ENCODE data around the gene MTHFD1L.

MTHFD1L gene

GRCh38 chr6:150979826-150980350, 114.4 kb downstream of the MTHFD1L start:
- no peak for TF ChIP-seq CTCF (IDR thresholded peaks at IDR 0.05; ENCODE audit: low read depth, low read length, missing control alignments)
- H3K4me3 ChIP-seq (replicated peaks; ENCODE audit: low read depth, low read length), result no peak overlapping the region
- DNase-seq (ENCODE audit: extremely low read depth, low read depth), result no peak

- H3K4me3 ChIP-seq (replicated peaks; ENCODE audit: low read depth, low read length), result no peak overlapping the region
- no peak for DNase-seq (ENCODE audit: extremely low read depth, low read depth)
- TF ChIP-seq CTCF (IDR thresholded peaks at IDR 0.05; ENCODE audit: low read depth, low read length, missing control alignments), result no peak
Measured at GRCh38 chr6:150981095-150981494, 115.6 kb downstream of the MTHFD1L start.

GRCh38 chr6:150981669-150982068, 116.2 kb downstream of the MTHFD1L start:
- no peak for TF ChIP-seq CTCF (IDR thresholded peaks at IDR 0.05; ENCODE audit: low read depth, low read length, missing control alignments)
- no peak overlapping the region for H3K4me3 ChIP-seq (replicated peaks; ENCODE audit: low read depth, low read length)
- DNase-seq (ENCODE audit: extremely low read depth, low read depth), result no peak

GRCh38 chr6:150987371-150987828, 121.9 kb downstream of the MTHFD1L start:
- no peak for TF ChIP-seq CTCF (IDR thresholded peaks at IDR 0.05; ENCODE audit: low read depth, low read length, missing control alignments)
- DNase-seq (ENCODE audit: extremely low read depth, low read depth), result no peak
- H3K4me3 ChIP-seq (replicated peaks; ENCODE audit: low read depth, low read length), result no peak overlapping the region

- no peak overlapping the region for H3K4me3 ChIP-seq (replicated peaks; ENCODE audit: low read depth, low read length)
- no peak for DNase-seq (ENCODE audit: extremely low read depth, low read depth)
- TF ChIP-seq CTCF (IDR thresholded peaks at IDR 0.05; ENCODE audit: low read depth, low read length, missing control alignments), result no peak
Measured at GRCh38 chr6:150987855-150988464, 122.5 kb downstream of the MTHFD1L start.

- no peak for DNase-seq (ENCODE audit: extremely low read depth, low read depth)
- TF ChIP-seq CTCF (IDR thresholded peaks at IDR 0.05; ENCODE audit: low read depth, low read length, missing control alignments), result no peak
- no peak overlapping the region for H3K4me3 ChIP-seq (replicated peaks; ENCODE audit: low read depth, low read length)
Measured at GRCh38 chr6:150991487-150991886, 126.0 kb downstream of the MTHFD1L start.

- DNase-seq (ENCODE audit: extremely low read depth, low read depth), result no peak
- TF ChIP-seq CTCF (IDR thresholded peaks at IDR 0.05; ENCODE audit: low read depth, low read length, missing control alignments), result no peak
- no peak overlapping the region for H3K4me3 ChIP-seq (replicated peaks; ENCODE audit: low read depth, low read length)
Measured at GRCh38 chr6:150992262-150992661, 126.8 kb downstream of the MTHFD1L start.
